Testis (tissue), 2 donors: ENCODE measurements around the gene HSPA13.

Experiments used
- CTCF ChIP-seq, 3 experiments: fragments of 450-650 bp in 2 of 3; fragments of 200-600 bp in 1 of 3; sonication (generic) in 1 of 3; IDR thresholded peaks; one replicate each; pipeline ENCODE4 v1.5.1; 2016 to 2019; ENCODE audit warnings: antibody characterized with exemption in 3 of 3, mild to moderate bottlenecking in 2 of 3, moderate library complexity in 1 of 3
- POLR2A ChIP-seq: fragments of 450-650 bp; IDR thresholded peaks from one replicate; pipeline ENCODE4 v1.6.1; 2017; ENCODE audit warnings: antibody characterized with exemption, mild to moderate bottlenecking, moderate library complexity

- TF ChIP-seq CTCF (IDR thresholded peaks at IDR 0.05) = no peak
- TF ChIP-seq POLR2A = no peak
These were observed 32.1 kb upstream of the HSPA13 start for GRCh38 chr21:14414932-14415508.
